HEK293T (cell line): ENCODE results near the gene ANTXRL.

Experiments used
- FOXK2 ChIP-seq: fragments of 450-650 bp; IDR thresholded peaks from 2 replicates; pipeline ENCODE4 v1.6.1; 2016; ENCODE audit warnings: mild to moderate bottlenecking
- SP1 ChIP-seq: fragments of 450-650 bp; IDR thresholded peaks from 2 replicates; pipeline ENCODE4 v1.6.1; 2017

GRCh38 chr10:46250898-46251856 is 35.6 kb upstream of the ANTXRL start:
- TF ChIP-seq FOXK2 (no peak), SP1 (no peak)
